Activated T-cell treated with anti-CD3 and anti-CD28 coated beads, Interleukin-2, amount 50 U/mL, for 24 hours (primary cell): ENCODE data around the gene ABCA10.

ENCODE experiments used
- DNase-seq: peaks from one replicate; pipeline ENCODE4 v3.0.0-alpha.2; 2020
- H3K27ac Mint-ChIP-seq: 2 replicates; pipeline ENCODE4 v1.8.0; 2020; ENCODE audit warnings: mild to moderate bottlenecking, mixed read lengths
- H3K27me3 Mint-ChIP-seq: 2 replicates; pipeline ENCODE4 v1.8.0; 2020; ENCODE audit warnings: mixed read lengths
- H3K36me3 Mint-ChIP-seq: 2 replicates; pipeline ENCODE4 v1.8.0; 2020; ENCODE audit warnings: low read depth, mixed read lengths
- H3K4me1 Mint-ChIP-seq: 2 replicates; pipeline ENCODE4 v1.8.0; 2020; ENCODE audit warnings: low read depth, mixed read lengths
- H3K4me3 Mint-ChIP-seq: 2 replicates; pipeline ENCODE4 v1.8.0; 2020; ENCODE audit warnings: mild to moderate bottlenecking, moderate library complexity, mixed read lengths
- H3K9me3 Mint-ChIP-seq: 2 replicates; pipeline ENCODE4 v1.8.0; 2020; ENCODE audit warnings: mixed read lengths

The ABCA10 gene

DNA sequence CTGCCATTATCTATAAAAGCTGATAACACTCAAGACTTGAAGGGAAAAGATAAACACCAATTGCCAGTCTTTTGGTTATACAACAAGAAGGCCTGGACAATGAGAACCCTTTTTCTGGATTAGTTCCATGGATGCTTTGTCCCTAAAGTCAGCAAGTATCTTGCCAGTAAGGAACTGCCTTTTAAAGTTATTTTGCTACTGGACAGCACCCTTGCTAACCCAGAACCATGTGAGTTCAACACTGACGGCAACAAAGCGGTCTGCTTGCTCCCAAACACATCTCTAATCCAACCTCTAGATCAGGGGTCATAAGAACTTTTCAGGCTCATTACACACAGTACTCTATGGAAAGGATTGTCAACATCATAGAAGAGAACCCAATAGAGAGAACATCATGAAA is 61.7 kb downstream of the ABCA10 start:
- no peaks in the 10 kb centered on the region for H3K27me3 Mint-ChIP-seq
- DNase-seq, result no peak
- H3K36me3 Mint-ChIP-seq, result no peaks in the 10 kb centered on the region
- H3K4me3 Mint-ChIP-seq, result no peak overlapping the region
- no peaks in the 10 kb centered on the region for H3K4me1 Mint-ChIP-seq
- no peak overlapping the region for H3K27ac Mint-ChIP-seq
- no peaks in the 10 kb centered on the region for H3K9me3 Mint-ChIP-seq

DNA sequence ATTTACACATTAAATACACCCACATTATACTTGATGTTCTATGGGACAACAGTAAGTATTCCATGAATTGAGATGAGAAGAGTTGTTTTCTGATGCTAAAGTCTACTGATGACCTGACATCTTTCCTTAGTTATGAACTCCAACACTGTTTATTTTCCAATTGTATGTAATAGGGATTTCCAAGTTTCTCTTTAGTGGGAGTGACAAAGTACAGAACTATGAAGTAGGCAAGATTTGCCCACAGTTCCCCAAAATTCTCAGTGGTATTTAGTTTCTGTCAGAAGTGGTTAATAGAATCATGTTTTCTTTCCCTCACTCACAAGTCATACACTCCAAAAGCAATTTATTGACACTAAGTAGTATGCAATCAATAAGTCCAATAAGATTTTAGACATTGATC is 64.4 kb downstream of the ABCA10 start:
- Mint-ChIP-seq H3K36me3 (no peaks in the 10 kb centered on the region), H3K27me3 (no peaks in the 10 kb centered on the region), H3K9me3 (no peaks in the 10 kb centered on the region), H3K4me3 (no peak overlapping the region), H3K27ac (no peak overlapping the region), H3K4me1 (no peaks in the 10 kb centered on the region)
- DNase-seq, result no peak

DNA sequence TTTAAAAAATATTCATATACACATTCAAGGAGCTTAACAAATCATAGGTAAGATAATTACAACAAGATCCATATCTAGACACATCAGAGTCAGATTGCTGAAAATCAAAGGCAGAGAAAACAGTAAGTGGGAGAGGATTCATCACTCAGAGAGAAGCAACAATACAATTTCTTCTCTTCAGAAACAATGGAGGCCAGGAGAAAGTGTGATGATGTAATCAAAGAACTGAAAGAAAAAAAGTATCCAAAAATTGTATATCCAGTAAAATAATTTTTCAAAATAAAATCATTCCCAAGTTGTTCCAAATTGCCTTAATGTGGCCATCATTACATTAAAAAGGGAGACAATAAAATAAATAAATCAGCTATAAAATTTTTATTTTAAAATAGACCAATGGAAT is 69.2 kb downstream of the ABCA10 start:
- H3K4me3 Mint-ChIP-seq, result no peak overlapping the region
- H3K4me1 Mint-ChIP-seq, result no peaks in the 10 kb centered on the region
- DNase-seq, result no peak
- H3K27ac Mint-ChIP-seq, result no peak overlapping the region
- no peaks in the 10 kb centered on the region for H3K27me3 Mint-ChIP-seq
- peaks cover 2% of the 10 kb centered on the region for H3K36me3 Mint-ChIP-seq
- H3K9me3 Mint-ChIP-seq, result no peaks in the 10 kb centered on the region

DNA sequence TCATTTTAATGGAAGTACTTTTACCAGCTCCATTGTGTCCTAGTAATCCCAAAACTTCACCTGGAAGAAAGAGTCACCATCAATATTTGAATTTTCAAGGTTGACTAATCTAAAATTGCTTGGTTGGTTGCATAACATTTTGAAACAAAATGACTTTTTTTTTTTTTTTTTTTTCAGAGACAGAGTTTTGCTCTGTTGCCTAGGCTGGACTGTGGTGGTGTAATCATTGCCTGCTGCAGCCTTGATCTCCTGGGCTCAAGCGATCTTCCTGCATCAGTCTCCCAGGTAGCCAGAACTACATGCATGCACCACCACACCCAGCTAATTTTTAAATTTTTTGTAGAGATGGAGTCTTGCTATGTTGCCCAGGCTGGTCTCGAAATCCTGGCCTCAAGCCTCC is 74.4 kb downstream of the ABCA10 start:
- no peaks in the 10 kb centered on the region for H3K9me3 Mint-ChIP-seq
- H3K36me3 Mint-ChIP-seq, result peaks cover 11% of the 10 kb centered on the region
- H3K27ac Mint-ChIP-seq, result no peak overlapping the region
- H3K4me3 Mint-ChIP-seq, result no peak overlapping the region
- no peak for DNase-seq
- H3K27me3 Mint-ChIP-seq, result no peaks in the 10 kb centered on the region
- H3K4me1 Mint-ChIP-seq, result no peaks in the 10 kb centered on the region

DNA sequence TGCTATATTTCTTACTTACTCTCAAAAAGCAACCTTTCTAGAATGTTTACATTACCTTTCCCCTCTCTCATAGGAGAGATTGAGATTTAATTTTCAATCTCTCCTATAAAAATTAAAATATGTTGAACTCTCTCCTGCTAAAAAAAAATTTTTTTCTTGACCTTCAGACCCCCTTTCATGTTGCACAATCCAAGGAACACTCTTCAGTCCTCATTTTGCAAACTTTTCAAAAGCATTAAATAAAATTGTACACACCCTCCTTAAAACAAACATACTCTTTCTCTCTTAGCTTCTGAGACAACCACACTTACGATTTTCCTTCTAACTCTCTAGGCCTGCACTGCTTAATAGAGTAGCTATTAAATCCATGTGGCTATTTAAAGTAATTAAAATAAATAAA is 78.3 kb downstream of the ABCA10 start:
- Mint-ChIP-seq H3K36me3 (peaks cover 14% of the 10 kb centered on the region), H3K4me3 (no peak overlapping the region), H3K9me3 (no peaks in the 10 kb centered on the region), H3K27me3 (no peaks in the 10 kb centered on the region), H3K4me1 (no peaks in the 10 kb centered on the region), H3K27ac (no peak overlapping the region)
- no peak for DNase-seq

DNA sequence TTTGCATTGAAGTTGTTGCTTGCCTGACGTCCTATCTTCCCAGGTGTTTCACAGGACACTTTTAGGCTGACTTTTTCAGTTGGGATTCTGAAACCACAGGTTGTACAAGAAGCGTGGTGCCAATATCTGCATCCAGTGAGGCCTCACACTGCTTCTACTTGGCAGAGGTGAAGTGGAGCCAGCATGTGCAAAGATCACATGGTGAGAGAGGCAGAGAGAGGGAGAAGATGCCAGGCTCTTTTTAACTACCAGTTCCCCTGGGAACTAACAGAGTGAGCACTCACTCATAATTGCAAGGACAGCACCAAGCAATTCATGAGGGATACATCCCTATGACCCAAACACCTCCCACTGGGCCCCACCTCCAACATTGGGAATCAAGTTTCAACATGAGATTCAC is 81.2 kb downstream of the ABCA10 start:
- H3K9me3 Mint-ChIP-seq, result no peaks in the 10 kb centered on the region
- H3K36me3 Mint-ChIP-seq, result peaks cover 6% of the 10 kb centered on the region
- H3K4me1 Mint-ChIP-seq, result no peaks in the 10 kb centered on the region
- no peaks in the 10 kb centered on the region for H3K27me3 Mint-ChIP-seq
- no peak overlapping the region for H3K4me3 Mint-ChIP-seq
- H3K27ac Mint-ChIP-seq, result no peak overlapping the region
- DNase-seq, result no peak

DNA sequence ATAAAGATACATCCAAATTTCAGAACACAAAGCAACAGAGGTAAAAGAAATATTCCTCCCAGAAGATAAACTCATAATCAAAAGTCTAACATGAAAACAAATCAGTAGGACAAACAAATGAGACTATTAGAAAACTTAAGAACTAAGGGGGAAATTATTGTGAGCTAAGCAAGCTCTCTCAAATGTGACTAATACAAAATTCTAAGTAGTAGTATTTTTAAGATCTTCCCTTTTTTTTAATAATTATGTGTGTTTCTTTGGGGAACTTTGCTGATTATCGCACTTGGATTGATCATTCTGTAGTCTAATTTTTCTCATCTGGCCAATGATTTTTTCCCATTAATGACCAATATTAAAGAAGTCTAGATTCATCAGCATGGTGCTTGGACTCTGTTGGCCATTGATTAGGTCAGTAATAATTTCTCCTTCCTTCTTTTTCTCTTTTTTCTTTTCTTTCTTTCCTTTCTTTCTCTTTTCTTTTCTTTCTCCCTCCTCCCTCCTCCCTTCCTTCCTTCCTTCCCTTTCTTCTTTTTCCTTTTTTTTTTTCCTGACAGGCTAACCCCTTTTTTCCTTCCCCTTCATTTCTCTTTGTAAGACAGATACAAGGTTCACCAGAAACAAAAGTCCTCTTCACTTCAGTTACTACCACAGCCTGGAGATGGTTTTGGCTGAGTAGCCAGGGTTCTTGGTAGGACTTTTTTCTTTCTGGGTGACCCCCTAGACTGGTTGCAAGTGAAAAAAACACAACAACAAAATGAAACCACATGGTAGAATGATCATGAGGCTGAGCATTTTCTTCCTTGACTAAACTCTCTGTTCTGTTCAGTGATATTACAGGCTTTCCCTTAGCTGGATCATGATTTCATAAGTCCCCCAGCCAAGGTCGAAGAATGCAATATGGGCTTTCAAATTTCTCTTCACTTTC is 84.0 kb downstream of the ABCA10 start:
- Mint-ChIP-seq H3K4me1 (no peaks in the 10 kb centered on the region), H3K27me3 (no peaks in the 10 kb centered on the region), H3K36me3 (peaks cover 6% of the 10 kb centered on the region), H3K4me3 (no peak overlapping the region), H3K9me3 (no peaks in the 10 kb centered on the region), H3K27ac (no peak overlapping the region)
- no peak for DNase-seq

DNA sequence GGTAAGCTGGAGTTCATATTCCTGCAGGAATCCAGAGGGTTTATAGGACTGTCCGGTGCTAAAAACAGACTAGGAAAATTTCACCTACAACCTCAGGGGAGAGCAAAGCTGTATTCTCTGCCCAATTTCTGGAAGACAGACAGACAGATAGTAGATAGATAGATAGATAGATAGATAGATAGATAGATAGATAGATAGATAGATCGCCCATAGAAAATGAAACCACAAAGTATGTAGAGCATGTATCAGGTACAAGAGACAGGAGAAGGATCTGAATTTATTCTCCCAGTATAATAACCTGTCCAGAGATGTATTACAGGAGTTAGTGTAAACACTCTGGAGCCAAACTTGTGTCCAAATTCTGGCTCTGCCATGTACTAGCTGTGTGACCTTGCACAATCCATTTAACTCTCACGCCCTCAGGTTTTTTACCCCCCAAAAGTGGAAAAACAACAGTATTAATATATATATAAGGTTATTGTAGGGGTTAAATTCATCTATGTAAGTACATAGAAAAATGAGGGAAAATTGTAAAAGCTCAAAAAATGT is 84.9 kb downstream of the ABCA10 start:
- Mint-ChIP-seq H3K9me3 (no peaks in the 10 kb centered on the region), H3K36me3 (peaks cover under 1% of the 10 kb centered on the region)

DNA sequence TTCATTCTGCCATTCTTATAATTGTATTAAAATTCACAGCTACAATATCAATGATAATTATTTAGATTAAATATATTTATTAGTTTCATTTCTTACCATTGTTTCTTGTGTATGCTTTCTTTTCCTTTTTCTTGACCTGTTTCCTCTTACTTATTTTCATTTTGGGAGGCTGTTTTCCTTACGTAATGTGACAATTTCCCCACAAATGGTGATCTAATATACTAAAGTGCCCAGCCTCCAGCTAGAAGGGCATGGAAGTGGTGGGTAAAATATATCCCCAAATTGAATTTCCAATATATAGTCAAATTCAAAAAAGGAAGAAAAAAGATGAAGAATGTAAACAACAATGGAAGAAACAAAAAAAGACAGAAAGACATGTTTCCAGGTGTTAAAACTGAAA is 85.5 kb downstream of the ABCA10 start:
- Mint-ChIP-seq H3K4me3 (no peak overlapping the region), H3K9me3 (no peaks in the 10 kb centered on the region), H3K27ac (no peak overlapping the region), H3K27me3 (no peaks in the 10 kb centered on the region), H3K4me1 (no peaks in the 10 kb centered on the region), H3K36me3 (no peaks in the 10 kb centered on the region)
- DNase-seq, result no peak

More for the DNA sequence above, 84.9 kb downstream of the ABCA10 start:
- H3K27me3 Mint-ChIP-seq, result no peaks in the 10 kb centered on the region
- no peak for DNase-seq
- no peaks in the 10 kb centered on the region for H3K4me1 Mint-ChIP-seq
- H3K27ac Mint-ChIP-seq, result no peak overlapping the region
- no peak overlapping the region for H3K4me3 Mint-ChIP-seq

DNA sequence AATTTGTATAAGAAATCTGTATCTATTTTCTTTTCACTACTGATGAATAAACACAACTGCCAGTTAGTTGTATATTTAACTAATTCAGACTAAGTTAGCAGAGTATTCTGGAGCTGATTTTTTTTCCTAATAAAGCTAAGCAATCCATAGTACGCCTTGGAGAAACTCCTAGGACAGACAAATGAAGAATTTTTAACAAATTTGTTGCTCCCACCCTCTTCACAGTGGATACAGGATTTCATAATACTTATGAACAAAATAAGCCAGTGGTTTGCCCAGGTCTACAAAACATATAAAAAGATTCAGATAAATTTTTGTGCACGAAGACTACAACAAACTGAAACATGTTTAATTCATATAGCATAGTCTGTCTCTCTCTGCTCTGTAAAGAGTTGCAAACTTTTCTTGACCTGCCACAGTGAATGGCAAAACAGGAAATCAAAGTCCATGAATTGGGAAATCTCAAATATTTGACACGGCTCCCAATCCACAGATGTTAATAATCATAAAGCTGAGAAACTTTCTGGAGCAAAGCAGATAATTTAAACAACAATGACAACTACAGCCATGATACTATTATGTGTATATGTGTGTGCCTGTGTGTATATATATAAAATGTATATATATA is 86.3 kb downstream of the ABCA10 start:
- Mint-ChIP-seq H3K36me3 (no peaks in the 10 kb centered on the region), H3K27ac (no peak overlapping the region), H3K9me3 (no peaks in the 10 kb centered on the region), H3K27me3 (no peaks in the 10 kb centered on the region), H3K4me1 (no peaks in the 10 kb centered on the region), H3K4me3 (no peak overlapping the region)
- DNase-seq, result no peak

DNA sequence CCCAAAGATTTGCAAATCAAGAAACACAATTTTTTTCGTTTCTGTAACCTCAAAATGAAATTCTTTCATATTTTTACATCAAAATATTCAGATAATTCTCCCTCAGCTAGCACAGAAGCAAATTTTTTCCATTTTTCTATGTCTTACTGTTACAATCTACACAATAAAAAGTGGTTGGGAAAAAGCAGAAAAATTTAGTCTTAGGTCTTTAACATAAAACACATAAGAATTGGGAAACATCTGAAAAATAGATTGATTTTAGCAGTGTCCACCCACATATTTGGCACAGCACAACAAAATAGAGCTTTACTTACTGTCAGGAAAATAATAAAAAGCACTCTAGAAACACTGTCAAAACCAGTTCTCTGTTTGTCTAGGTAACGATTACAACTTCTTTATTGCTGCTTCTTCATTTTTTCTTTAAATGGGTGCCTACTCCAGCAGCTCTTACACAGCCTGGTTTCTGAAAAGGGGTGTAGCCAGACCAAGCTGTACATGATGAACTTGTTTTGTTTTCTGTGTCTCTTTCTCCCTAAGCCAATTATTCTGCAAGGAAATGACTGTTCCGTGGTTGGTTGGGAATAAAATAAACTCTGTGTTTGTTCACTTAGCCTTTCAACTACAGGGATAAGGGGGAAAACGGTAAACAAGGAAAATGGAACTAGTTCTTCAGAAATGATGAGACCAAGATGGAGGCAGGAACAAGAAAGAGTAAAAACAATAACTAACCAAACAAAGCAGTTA is 87.0 kb downstream of the ABCA10 start, which contains the start of gene ABCA6:
ABCA6 (minus strand) TSS at position 465 of the 744 bp plus-strand sequence. CDS start 1,192 bp downstream, outside the sequence.
- DNase-seq, result no peak
- Mint-ChIP-seq H3K4me3 (no peak within 1 kb of the TSS), H3K36me3 (no peaks in the 10 kb centered on the region), H3K27me3 (no peaks in the 10 kb centered on the region), H3K4me1 (no peaks in the 10 kb centered on the region), H3K27ac (no peak within 1 kb of the TSS), H3K9me3 (no peaks in the 10 kb centered on the region)

DNA sequence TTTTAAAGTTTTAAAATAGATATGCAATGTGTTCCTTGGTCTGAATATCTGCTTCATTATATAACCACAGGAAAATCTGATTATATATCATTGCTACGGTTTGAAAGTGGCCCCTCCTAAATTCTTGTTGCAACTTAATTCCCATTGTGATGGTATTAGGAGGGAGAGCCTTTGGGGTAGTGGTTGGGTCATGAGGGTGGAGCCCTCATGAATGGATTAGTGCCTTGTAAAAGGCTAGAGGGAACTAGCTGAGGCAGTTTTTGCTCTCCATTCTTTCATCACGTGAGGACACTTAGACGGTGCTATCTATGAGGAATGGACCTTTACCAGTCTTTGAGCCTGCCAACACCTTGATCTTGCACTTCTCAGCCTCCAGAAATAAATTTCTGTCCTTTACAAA is 94.5 kb downstream of the ABCA10 start:
- H3K4me3 Mint-ChIP-seq, result no peak overlapping the region

DNA sequence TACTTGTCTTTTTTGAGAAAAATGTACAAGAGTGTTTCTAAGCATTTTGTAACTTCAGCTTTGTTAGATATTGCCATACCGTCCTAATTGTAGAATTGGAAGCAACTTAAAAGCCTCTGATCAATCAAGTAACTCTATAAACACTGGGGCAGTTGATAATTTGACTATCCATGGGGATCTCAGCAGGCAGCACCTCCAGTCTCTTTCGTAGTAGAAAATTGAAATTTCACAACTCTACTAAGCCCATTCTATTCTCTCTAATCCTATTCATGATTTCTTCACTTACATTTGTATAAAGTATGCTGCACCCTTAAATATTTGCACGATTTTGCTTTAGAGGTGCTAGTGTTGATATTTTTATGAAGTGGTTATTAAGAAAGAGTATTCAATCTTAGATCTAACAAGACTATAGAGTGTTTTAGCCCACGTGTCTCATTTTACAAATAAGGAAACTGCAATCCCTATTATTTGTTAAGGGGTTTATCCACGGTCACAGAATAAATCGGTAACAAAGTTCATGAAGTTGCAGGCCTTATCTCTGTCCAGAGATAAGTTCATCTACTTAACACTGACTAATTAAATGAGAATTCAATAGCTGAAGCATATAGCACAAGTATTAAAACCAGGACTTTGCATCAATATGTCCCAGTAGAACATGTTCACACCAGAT is 97.9 kb downstream of the ABCA10 start:
- no peak for DNase-seq
- no peak overlapping the region for H3K27ac Mint-ChIP-seq
- H3K4me1 Mint-ChIP-seq, result no peaks in the 10 kb centered on the region
- H3K36me3 Mint-ChIP-seq, result no peaks in the 10 kb centered on the region
- H3K27me3 Mint-ChIP-seq, result no peaks in the 10 kb centered on the region
- H3K9me3 Mint-ChIP-seq, result no peaks in the 10 kb centered on the region
- no peak overlapping the region for H3K4me3 Mint-ChIP-seq

More for the DNA sequence above, 94.5 kb downstream of the ABCA10 start:
- no peaks in the 10 kb centered on the region for H3K9me3 Mint-ChIP-seq
- H3K36me3 Mint-ChIP-seq, result no peaks in the 10 kb centered on the region
- no peak overlapping the region for H3K27ac Mint-ChIP-seq
- H3K27me3 Mint-ChIP-seq, result no peaks in the 10 kb centered on the region
- H3K4me1 Mint-ChIP-seq, result no peaks in the 10 kb centered on the region
- DNase-seq, result no peak

DNA sequence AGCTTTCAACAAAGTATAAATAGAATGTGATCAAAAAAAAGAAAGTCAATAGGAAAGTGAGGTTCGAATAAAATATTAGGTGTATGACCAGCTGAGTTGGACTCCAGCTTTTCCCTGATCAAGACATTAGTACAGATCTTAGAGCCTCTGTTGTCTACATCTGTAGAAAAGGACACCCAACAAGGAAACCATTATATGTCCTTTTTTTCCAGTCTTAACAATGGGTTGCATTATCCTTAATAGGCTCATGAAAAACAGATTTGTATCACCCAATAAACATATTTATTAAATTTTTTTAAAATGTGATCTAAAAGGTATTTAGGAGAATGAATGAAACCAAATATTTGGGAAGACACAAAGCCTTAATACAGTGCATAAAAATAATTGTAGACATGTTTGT is 105.0 kb downstream of the ABCA10 start:
- no peak overlapping the region for H3K4me3 Mint-ChIP-seq
- no peaks in the 10 kb centered on the region for H3K36me3 Mint-ChIP-seq
- no peaks in the 10 kb centered on the region for H3K9me3 Mint-ChIP-seq
- H3K4me1 Mint-ChIP-seq, result no peaks in the 10 kb centered on the region
- no peaks in the 10 kb centered on the region for H3K27me3 Mint-ChIP-seq
- no peak overlapping the region for H3K27ac Mint-ChIP-seq
- DNase-seq, result no peak
